ENCODE data around the gene RPS18. TPM values are rescaled to one million over a fixed set of nuclear protein-coding genes. Genes with fewer than 3 reads are reported as not detected.

Gene RPS18
- total RNA-seq, 5 donors from 2014 or later (not counting 1 experiment from before 2014, with no cell fraction given), result 3,249 to 4,871 (median 4,590) TPM

DNA sequence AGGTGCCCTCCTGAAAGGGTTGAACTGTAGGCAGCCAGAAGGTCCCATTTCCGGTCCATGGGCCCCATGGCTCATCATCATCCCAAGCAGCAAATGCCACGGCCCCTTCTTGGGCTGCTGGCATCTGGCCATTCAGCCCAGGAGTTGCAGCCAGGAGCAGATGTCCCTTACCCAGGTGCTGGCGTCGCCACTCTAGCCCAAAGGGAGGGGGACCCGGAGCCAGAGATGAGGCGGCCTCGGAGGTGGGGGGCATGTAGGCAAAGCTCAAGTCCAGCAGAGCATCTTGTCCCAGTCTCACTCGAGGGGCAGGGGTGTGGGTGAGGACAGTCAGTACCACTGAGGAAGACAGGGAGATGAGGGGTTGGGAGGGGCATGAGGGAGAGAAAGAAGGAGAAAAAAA, 33.2 kb downstream of the RPS18 start:
- Histone ChIP-seq H3K4me3 (ENCODE audit: control insufficient read depth in 1 of 2, extremely low read depth in 1 of 2, low read length in 1 of 2) (no peak overlapping the region), H3K4me1 (ENCODE audit: control insufficient read depth in 1 of 2, extremely low read depth in 1 of 2, insufficient read depth in 2 of 2, low read length in 2 of 2) (peaks cover under 1 to 48% of the 10 kb centered on the region in 2 experiments), H3K27ac (ENCODE audit: low read length) (no peak overlapping the region), H3K27me3 (replicated peaks in 1 of 2; ENCODE audit: control insufficient read depth in 2 of 2, extremely low read depth in 1 of 2, insufficient read depth in 2 of 2, low read length in 1 of 2) (no peaks in the 10 kb centered on the region), H3K36me3 (ENCODE audit: control insufficient read depth in 2 of 2, extremely low read depth in 1 of 2, insufficient read depth in 1 of 2, low read length in 1 of 2) (peaks cover 9 to 69% of the 10 kb centered on the region in 2 donors), H3K9me3 (no peaks in the 10 kb centered on the region)
- no peak for ATAC-seq (replicated peaks in 1 of 4)
- Mint-ChIP-seq H3K9me3 (no peaks in the 10 kb centered on the region), H3K36me3 (peaks cover 30% of the 10 kb centered on the region), H3K27me3 (no peaks in the 10 kb centered on the region), H3K4me3 (no peak overlapping the region), H3K4me1 (peaks cover 35 to 53% (median 46%) of the 10 kb centered on the region in 3 donors), H3K27ac (no peak overlapping the region)
- CTCF ChIA-PET, result no interaction called here
- POLR2A ChIA-PET, result interaction anchor here in 1 of 2 donors (0.6 kb wide), 1 partner anchor 50 kb away, joined by 3 read pairs; no protein-coding TSS in a partner anchor
- WGBS (ENCODE audit: insufficient coverage), result 92% methylated on average over 8 of the region's 8 CpGs
- no peak for DNase-seq

DNA sequence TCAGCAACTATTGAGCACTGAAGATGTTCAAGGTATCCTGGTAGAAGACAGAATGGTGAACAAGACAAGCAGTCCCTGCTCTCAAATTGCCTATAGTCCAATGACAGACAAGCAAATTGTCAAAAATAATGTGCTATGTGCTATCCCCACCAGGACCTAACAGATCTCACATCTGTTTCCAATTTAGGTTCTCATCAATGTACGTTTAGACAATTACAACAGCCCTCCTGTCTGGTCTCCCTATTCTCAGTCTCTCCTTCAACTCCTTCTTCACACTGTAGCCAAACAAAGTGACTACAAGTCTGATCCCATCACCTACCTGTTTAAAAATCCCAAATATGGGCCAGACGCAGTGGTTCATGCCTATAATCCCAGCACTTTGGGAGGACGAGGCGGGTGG, 34.5 kb downstream of the RPS18 start:
- WGBS (ENCODE audit: insufficient coverage), result 86% methylated on average over 3 of the region's 4 CpGs
- Histone ChIP-seq H3K27ac (ENCODE audit: low read length) (peak overlapping the region; percentile 29), H3K4me3 (ENCODE audit: control insufficient read depth in 1 of 2, extremely low read depth in 1 of 2, low read length in 1 of 2) (no peak overlapping the region), H3K4me1 (ENCODE audit: control insufficient read depth in 1 of 2, extremely low read depth in 1 of 2, insufficient read depth in 2 of 2, low read length in 2 of 2) (peaks cover 2 to 50% of the 10 kb centered on the region in 2 experiments), H3K27me3 (replicated peaks in 1 of 2; ENCODE audit: control insufficient read depth in 2 of 2, extremely low read depth in 1 of 2, insufficient read depth in 2 of 2, low read length in 1 of 2) (no peaks in the 10 kb centered on the region), H3K36me3 (ENCODE audit: control insufficient read depth in 2 of 2, extremely low read depth in 1 of 2, insufficient read depth in 1 of 2, low read length in 1 of 2) (peaks cover 9 to 80% of the 10 kb centered on the region in 2 donors), H3K9me3 (no peaks in the 10 kb centered on the region)
- Mint-ChIP-seq H3K4me3 (no peak overlapping the region), H3K4me1 (peaks cover 38 to 47% (median 46%) of the 10 kb centered on the region in 3 donors), H3K27me3 (no peaks in the 10 kb centered on the region), H3K9me3 (no peaks in the 10 kb centered on the region), H3K27ac (peak overlapping the region; percentile 3 to 43), H3K36me3 (peaks cover 36% of the 10 kb centered on the region)
- no peak for DNase-seq
- ChIA-PET POLR2A (interaction anchor here in 1 of 2 donors (1.1 kb wide), 1 partner anchor 28 kb away, joined by 3 read pairs; no protein-coding TSS in a partner anchor), CTCF (interaction anchor here in 1 of 2 donors (0.8 kb wide), 1 partner anchor 129 kb away, joined by 3 read pairs; no protein-coding TSS in a partner anchor)
- no peak for ATAC-seq (replicated peaks in 1 of 4)

DNA sequence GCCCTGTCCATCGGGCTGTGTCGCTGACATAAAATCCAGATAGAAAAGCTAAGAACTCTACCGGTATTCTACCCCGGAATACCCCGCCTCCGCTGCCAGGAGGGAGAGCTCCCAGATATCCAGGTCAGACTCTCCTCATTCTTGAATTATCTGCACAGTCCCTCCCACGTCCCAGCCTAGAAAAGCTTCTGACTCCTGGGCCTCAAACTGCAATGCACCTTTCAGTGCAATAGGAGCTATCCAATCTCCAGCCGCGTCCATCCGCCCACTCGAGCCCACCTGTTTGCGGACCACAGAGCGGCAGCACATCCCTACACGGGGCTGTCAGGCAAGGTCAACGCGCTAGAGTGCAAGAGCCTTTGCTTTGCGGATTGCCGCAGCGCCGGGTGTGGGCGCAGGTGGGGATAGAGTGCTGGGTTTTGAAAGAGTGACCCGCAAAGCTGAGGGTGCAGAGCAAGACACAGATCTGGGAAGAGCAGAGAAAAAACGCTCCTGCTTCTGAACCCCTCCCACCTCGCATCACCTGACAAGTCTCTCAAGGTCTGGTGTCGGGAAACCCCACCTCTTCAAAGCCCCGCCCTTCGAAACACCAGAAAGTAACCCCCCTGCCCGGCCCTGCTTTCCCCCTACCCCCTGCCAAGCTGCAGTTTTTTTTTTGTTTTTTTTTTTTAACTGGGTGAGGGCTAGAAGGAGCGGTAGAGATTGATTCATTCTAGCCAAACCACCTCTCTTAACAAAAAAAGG, 40.7 kb downstream of the RPS18 start:
- Histone ChIP-seq H3K27ac (ENCODE audit: low read length) (peak overlapping the region; percentile 99), H3K9me3 (no peaks in the 10 kb centered on the region), H3K36me3 (ENCODE audit: control insufficient read depth in 2 of 2, extremely low read depth in 1 of 2, insufficient read depth in 1 of 2, low read length in 1 of 2) (peaks cover 0 to 41% of the 10 kb centered on the region in 2 donors), H3K27me3 (replicated peaks in 1 of 2; ENCODE audit: control insufficient read depth in 2 of 2, extremely low read depth in 1 of 2, insufficient read depth in 2 of 2, low read length in 1 of 2) (no peaks in the 10 kb centered on the region), H3K4me1 (ENCODE audit: control insufficient read depth in 1 of 2, extremely low read depth in 1 of 2, insufficient read depth in 2 of 2, low read length in 2 of 2) (peaks cover 20 to 72% of the 10 kb centered on the region in 2 experiments), H3K4me3 (ENCODE audit: control insufficient read depth in 1 of 2, extremely low read depth in 1 of 2, low read length in 1 of 2) (peak overlapping the region; percentile 93 to 99)
- Mint-ChIP-seq H3K4me3 (peak overlapping the region; percentile 98 to 100 (median 99)), H3K4me1 (peaks cover 61 to 67% (median 65%) of the 10 kb centered on the region in 3 donors), H3K36me3 (peaks cover 17% of the 10 kb centered on the region), H3K27me3 (no peaks in the 10 kb centered on the region), H3K9me3 (no peaks in the 10 kb centered on the region), H3K27ac (peak overlapping the region; percentile 97 to 98)
- ATAC-seq (replicated peaks in 1 of 4), result peak; percentile 35 to 57 (median 48)
- 19% methylated on average over 22 of the region's 29 CpGs for WGBS (ENCODE audit: insufficient coverage)
- ChIA-PET POLR2A (interaction anchor here (0.5 to 1.6 kb wide), 8 partner anchors 13 to 1108 kb away, joined by 3 to 6 read pairs (median 4); partner anchors contain the start of genes PFDN6 (in 1 of the 2), RGL2 (in 1 of the 2) and SYNGAP1 (in 1 of the 2)), CTCF (interaction anchor here (0.6 to 2.2 kb wide), 7 partner anchors 13 to 1990 kb away, joined by 3 to 12 read pairs (median 5); partner anchors contain the start of genes B3GALT4 (in 2 of the 2), RPS18 (in 1 of the 2) and VPS52 (in 1 of the 2))
- DNase-seq, result peak; percentile 31 to 95 (median 88)

DNA sequence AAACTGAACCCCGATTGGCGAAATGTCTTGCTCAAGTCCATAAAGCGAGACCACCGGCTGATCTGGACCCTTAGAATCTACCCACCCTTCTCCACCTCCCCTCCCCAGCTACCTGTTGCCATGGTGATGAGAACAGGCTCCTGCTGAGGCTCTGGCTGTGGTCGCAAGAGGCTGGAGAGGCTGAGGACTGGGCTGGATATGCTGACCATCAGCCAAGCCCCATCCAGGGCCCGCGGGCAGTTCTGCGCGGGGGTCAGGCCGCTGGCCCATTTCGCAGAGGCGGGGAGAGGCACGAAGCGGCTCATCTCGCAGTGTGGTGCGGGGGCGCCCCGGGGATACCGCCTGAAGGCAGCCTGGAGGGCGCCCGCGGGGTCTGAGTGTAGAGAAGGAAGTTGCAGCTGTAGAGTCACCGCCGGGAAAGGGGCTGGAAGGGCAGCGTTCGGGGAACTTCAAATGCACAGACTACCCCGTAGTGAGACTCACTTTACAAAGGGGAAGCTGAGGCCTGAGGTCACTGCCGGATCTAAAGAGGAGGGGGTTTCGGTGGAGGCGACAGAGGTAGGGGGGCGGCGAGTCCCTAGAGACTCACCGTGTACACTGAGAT, 41.3 kb downstream of the RPS18 start:
- H3K4me1 ChIP-seq (ENCODE audit: control insufficient read depth in 1 of 2, extremely low read depth in 1 of 2, insufficient read depth in 2 of 2, low read length in 2 of 2), result peaks cover 20 to 76% of the 10 kb centered on the region in 2 experiments
- peaks cover 63 to 68% (median 65%) of the 10 kb centered on the region in 3 donors for H3K4me1 Mint-ChIP-seq
- peak overlapping the region; percentile 98 to 100 (median 99) for H3K4me3 Mint-ChIP-seq
- peak overlapping the region; percentile 99 for H3K27ac ChIP-seq (ENCODE audit: low read length)
- H3K4me3 ChIP-seq (ENCODE audit: control insufficient read depth in 1 of 2, extremely low read depth in 1 of 2, low read length in 1 of 2), result peak overlapping the region; percentile 93 to 99
- POLR2A ChIA-PET, result interaction anchor here (0.5 to 1.5 kb wide), 7 partner anchors 15 to 1107 kb away, joined by 3 to 6 read pairs (median 4); partner anchors contain the start of genes RGL2 (in 1 of the 2) and SYNGAP1 (in 1 of the 2)
- ATAC-seq (replicated peaks in 1 of 4) (peak in 2 of 4 experiments; percentile 7 to 13), DNase-seq (peak in 17 of 35 experiments; percentile 4 to 56 (median 34))
- peaks cover 0 to 35% of the 10 kb centered on the region in 2 donors for H3K36me3 ChIP-seq (ENCODE audit: control insufficient read depth in 2 of 2, extremely low read depth in 1 of 2, insufficient read depth in 1 of 2, low read length in 1 of 2)
- WGBS (ENCODE audit: insufficient coverage), result under 1% methylated on average over 21 of the region's 33 CpGs
- H3K27me3 ChIP-seq (replicated peaks in 1 of 2; ENCODE audit: control insufficient read depth in 2 of 2, extremely low read depth in 1 of 2, insufficient read depth in 2 of 2, low read length in 1 of 2), result no peaks in the 10 kb centered on the region
- CTCF ChIA-PET, result interaction anchor here in 1 of 2 donors (0.6 to 2.2 kb wide), 6 partner anchors 14 to 1991 kb away, joined by 4 to 12 read pairs (median 7); partner anchors contain the start of genes B3GALT4, RPS18 and VPS52
- peak overlapping the region; percentile 97 to 98 for H3K27ac Mint-ChIP-seq
- H3K9me3 ChIP-seq, result no peaks in the 10 kb centered on the region
- no peaks in the 10 kb centered on the region for H3K27me3 Mint-ChIP-seq
- H3K36me3 Mint-ChIP-seq, result peaks cover 16% of the 10 kb centered on the region
- H3K9me3 Mint-ChIP-seq, result no peaks in the 10 kb centered on the region

DNA sequence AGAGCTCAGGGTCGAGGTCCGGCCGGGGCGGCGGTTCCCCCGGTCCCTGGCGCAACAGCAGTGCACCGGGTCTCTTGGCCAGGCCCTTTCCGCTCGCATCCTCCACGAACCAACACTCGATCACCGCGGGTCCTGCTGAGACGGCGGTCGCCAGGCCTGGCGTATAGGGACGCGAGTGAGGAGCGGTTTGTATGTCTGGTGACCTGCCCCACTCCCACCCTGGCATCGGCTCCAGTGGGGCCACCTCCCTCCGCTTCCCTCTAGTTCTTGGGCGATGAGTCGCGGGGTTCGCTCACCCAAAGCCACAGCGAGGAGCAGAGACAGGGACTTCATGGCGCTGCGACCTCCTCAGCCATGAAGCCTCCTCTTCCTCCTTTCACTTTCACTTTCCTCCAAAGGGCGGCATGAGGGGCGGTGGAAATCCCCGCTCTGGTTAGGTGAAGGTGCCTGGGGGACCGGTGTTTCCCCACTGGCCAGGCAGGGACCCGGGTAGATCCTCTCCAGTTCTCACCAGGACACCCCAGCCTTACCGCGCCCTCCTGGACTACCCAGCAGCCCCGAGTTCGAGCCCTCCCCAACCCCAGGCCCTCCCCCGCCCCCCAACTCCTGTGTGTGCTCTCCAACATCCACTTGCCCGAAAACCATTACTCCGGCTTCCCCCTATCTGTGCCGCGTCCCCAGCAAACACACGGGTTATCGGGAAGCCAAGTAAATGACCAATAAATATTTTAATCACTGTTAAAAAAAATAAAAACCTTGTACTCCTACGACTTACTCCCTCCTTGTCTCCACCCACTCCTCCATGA, 42.0 kb downstream of the RPS18 start, which contains the start of gene TAPBP:
TAPBP (minus strand) TSS at position 370 of the 806 bp plus-strand sequence; CDS start at position 333, 37 bp downstream.
- Mint-ChIP-seq H3K4me3 (peak within 1 kb of the TSS; percentile 98 to 100 (median 99)), H3K27me3 (no peaks in the 10 kb centered on the region), H3K36me3 (peaks cover 15% of the 10 kb centered on the region), H3K27ac (peak within 1 kb of the TSS; percentile 97 to 98), H3K9me3 (no peaks in the 10 kb centered on the region), H3K4me1 (peaks cover 63 to 68% (median 65%) of the 10 kb centered on the region in 3 donors)
- H3K9me3 ChIP-seq, result no peaks in the 10 kb centered on the region
- ATAC-seq (replicated peaks in 1 of 4) (peak; percentile 46 to 68 (median 50)), DNase-seq (peak; percentile 57 to 94 (median 84))
- POLR2A ChIA-PET, result interaction anchor here (0.6 to 1.5 kb wide), 2 partner anchors 31 to 103 kb away, joined by 4 read pairs; no protein-coding TSS in a partner anchor
- 0% methylated on average over 16 of the region's 47 CpGs for WGBS (ENCODE audit: insufficient coverage)
- CTCF ChIA-PET, result no interaction called here
- H3K4me3 ChIP-seq (ENCODE audit: control insufficient read depth in 1 of 2, extremely low read depth in 1 of 2, low read length in 1 of 2), result peak within 1 kb of the TSS; percentile 93 to 99
- no peaks in the 10 kb centered on the region for H3K27me3 ChIP-seq (replicated peaks in 1 of 2; ENCODE audit: control insufficient read depth in 2 of 2, extremely low read depth in 1 of 2, insufficient read depth in 2 of 2, low read length in 1 of 2)
- H3K27ac ChIP-seq (ENCODE audit: low read length), result peak within 1 kb of the TSS; percentile 99
- H3K4me1 ChIP-seq (ENCODE audit: control insufficient read depth in 1 of 2, extremely low read depth in 1 of 2, insufficient read depth in 2 of 2, low read length in 2 of 2), result peaks cover 27 to 79% of the 10 kb centered on the region in 2 experiments
- peaks cover 4 to 35% of the 10 kb centered on the region in 2 donors for H3K36me3 ChIP-seq (ENCODE audit: control insufficient read depth in 2 of 2, extremely low read depth in 1 of 2, insufficient read depth in 1 of 2, low read length in 1 of 2)
